ENCODE measurements around the gene RHBDF2.

Gene RHBDF2

DNA sequence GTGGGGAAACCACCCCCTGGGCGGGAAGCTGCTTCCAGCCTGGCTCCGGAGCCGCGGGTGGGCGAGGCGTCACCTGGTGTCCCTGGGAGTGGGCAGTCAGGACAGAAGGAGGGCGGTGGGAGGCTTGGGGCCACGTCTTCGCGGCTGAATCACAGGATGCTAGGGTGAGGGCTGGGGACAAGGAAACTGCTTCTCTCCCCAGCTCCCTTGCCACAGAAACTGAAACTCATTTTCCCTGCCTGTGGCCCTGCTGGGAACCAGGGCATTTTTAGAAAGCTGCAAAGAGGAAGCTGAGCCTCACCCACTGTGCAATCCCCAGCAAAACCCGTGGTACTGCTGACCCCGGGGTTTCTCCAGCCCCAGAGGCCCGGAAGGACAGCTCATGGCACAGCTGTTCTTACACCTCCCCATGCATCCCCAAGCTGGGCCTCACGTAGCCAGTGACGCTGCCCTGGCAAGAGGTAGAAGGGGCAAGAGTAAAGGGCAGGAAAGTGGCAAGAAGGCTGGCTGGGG lies 8.2 kb downstream of the RHBDF2 start:
- TF ChIP-seq, protein P1, sequence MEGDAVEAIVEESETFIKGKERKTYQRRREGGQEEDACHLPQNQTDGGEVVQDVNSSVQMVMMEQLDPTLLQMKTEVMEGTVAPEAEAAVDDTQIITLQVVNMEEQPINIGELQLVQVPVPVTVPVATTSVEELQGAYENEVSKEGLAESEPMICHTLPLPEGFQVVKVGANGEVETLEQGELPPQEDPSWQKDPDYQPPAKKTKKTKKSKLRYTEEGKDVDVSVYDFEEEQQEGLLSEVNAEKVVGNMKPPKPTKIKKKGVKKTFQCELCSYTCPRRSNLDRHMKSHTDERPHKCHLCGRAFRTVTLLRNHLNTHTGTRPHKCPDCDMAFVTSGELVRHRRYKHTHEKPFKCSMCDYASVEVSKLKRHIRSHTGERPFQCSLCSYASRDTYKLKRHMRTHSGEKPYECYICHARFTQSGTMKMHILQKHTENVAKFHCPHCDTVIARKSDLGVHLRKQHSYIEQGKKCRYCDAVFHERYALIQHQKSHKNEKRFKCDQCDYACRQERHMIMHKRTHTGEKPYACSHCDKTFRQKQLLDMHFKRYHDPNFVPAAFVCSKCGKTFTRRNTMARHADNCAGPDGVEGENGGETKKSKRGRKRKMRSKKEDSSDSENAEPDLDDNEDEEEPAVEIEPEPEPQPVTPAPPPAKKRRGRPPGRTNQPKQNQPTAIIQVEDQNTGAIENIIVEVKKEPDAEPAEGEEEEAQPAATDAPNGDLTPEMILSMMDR (conservative IDR thresholded peaks at IDR 0.05), result no peak
- H3K27ac ChIP-seq, result no peak overlapping the region

DNA sequence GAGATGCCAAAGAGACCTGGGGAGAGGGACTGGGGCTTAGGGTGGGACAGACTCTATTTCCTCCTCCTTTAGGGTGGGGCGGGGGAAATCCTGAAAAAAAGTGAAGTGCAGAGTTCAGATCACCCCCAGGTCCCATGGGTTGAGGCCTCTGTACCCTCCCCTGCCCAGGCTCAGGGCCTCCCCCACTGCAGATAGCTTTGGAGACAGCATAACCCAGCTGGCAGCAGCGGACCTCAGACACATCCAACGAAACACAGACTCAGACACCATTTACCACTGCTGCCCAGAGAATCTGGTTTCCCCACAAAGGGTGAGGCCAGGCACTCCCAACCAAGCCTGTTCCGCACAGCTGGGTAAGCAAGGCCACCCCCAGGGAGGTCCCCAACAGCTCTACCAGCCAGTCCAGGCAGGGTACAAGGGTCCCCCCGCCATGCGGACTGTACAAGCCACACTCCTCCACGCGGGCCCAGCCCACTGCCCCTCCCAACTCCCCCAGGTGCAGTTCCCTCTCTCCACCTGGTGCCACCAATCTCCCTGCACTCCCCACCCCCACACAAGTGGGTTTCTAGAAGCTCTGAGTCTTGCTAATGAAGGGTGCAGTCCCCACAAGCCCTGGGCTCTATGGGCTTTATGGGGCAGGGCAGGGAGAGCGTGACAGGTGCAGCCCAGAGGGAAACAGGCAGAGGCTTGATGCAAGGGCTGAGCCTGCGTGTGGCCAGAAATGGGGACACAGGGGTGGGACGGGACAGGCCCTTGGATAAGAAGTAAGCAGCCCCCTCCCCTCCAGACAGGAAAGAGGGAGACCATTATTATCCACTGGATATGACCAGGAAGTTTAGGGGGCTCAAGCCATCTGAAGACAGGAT lies 8.9 kb downstream of the RHBDF2 start:
- TF ChIP-seq, protein P1 (conservative IDR thresholded peaks at IDR 0.05), result no peak
- H3K27ac ChIP-seq, result no peak overlapping the region

DNA sequence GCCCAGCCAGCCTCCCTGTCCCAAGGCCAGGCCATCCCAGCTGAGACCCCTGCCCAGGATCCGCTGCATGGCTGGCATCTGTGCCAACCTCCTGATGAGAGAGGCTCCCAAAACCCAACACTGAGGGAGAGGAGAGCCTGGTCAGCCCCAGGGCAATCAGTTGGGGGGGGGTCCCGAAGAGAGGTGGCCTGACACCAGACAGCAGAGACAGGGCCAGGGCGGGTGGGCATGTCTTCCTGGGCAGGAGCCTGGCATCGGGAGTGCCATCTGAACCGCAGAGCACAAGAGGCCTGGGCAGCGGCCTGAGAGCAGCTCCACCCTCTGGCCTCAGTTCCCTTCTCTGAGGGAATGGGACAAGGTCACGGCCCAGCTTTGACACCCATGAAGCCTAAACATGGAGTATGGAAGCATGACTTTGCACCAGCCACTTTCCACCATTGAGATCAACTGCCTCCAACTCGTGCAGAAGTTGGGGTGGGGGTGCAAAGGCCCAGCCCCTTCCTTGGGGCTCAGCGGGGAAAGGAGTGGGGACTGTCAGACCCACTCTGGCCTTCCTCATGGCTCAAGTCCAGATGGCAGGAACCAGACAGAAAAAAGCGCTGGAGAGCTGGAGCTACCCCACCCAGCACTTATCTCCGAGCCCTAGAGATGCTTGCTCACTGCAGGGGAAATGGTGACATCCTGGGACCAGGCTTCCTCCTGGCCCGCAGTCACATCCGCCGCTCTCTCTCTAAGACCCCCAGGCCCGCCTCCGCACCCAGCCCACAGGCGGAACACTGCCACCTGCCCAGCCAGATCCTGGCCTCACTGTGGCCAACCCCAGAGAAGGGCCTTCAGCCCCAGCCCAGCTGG lies 9.7 kb downstream of the RHBDF2 start:
- H3K27ac ChIP-seq, result no peak overlapping the region
- TF ChIP-seq, protein P1 (conservative IDR thresholded peaks at IDR 0.05), result no peak

DNA sequence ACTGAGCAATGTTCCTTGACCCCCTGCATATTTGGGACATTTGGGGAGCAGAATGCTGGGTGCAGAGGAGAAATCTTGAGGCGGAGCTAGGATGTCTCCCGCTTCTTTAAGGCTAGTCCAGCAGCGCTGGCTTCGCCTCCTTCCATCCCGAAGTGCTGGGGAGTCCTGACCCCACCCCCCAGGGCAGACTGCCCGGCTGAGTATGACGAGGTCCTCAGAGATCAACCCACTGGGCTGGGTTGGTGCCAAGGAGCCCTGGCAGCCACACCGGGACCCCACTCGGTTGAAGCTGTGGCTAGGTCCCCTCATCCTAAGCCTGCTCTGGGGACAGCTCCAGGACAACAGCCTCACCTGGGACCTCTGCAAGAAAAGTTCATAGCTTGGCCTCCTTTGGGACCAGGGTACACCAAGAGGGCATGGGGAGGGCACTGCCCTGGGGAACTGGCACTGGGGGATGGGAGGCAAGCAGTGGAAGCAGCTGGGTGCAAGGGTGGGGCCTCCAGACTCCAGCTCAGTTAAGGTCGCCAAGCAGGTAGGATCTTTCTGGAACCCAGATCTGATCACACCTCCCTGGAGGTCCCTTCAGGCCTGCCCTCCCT lies 11.0 kb downstream of the RHBDF2 start:
- H3K27ac ChIP-seq, result no peak overlapping the region
- TF ChIP-seq, protein P1 (conservative IDR thresholded peaks at IDR 0.05), result no peak

DNA sequence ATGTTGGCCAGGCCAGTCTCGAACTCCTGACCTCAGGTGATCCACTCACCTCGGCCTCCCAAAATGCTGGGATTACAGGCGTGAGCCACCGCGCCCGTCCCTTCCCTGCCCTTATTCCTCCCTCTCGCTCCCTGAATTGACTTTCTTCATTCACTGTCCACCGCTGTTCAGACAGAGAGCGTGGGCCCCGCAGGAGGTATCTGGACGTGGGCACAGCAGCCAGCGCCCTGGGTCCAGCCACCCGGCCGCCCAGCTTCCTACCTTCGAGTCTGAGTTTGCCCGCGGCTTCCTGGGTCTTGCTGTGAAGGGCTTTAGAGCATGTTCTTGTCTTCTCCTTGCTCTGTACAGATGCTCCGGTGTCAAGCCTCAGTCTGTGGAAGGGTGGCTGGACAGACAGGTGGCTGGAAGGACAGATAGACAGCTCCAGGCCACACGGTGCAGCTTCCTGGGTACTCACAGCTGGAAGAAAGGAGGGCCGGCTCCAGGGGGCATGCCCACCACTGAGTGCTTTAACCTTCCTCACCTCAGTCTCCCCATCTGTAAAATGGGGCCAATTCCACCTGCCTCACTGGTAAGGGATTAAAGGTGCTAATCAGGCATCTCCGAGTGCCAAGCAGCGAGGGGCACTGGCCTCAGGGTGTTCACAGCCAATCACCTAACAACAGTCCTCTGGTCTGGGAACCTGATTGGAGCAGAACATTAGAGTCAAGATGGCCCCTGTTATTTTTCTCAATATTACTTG lies 13.6 kb downstream of the RHBDF2 start:
- H3K27ac ChIP-seq, result no peak overlapping the region
- TF ChIP-seq, protein P1 (conservative IDR thresholded peaks at IDR 0.05), result no peak

DNA sequence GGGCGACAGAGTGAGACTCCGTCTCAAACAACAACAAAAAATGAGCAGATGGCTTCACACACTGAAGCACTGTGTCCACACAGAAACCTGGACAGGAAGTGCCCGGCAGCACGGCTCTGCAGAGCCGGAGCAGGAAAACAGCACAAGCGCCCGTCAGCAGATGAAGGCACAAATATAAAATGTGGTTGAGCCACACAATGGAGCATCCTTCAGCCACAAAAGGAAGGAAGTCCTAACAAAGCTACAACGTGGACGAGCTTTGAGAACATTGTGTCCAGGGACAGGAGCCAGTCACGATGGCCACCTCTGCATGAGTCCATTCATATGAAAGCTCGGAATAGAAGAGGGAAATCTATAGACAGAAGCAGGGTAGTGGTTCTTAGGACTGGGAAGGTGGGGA lies 15.7 kb downstream of the RHBDF2 start:
- H3K27ac ChIP-seq, result peak overlapping the region; percentile 63
- TF ChIP-seq, protein P1 (conservative IDR thresholded peaks at IDR 0.05), result no peak
